Neural cell (in vitro differentiated cells): ENCODE data around the gene KANSL1L. TPM values are rescaled to one million over a fixed set of nuclear protein-coding genes. Genes with fewer than 3 reads are reported as not detected.

Source experiments
- H2AFZ ChIP-seq: fragments of 200-600, 300-800 bp; sonication (generic), shearing (Covaris generic); 2 replicates; pipeline ENCODE4 v1.6.0; 2014; ENCODE audit warnings: low read depth, mild to moderate bottlenecking, antibody characterized with exemption, low read length, moderate library complexity
- H3F3A ChIP-seq: fragments of 200-600 bp; shearing (Covaris generic); 2 replicates; pipeline ENCODE4 v1.6.1; 2016; ENCODE audit warnings: mild to moderate bottlenecking, moderate library complexity, mixed read lengths, antibody characterized with exemption, low read length; ENCODE audit not compliant: insufficient read depth, poor library complexity, severe bottlenecking
- H3K27ac ChIP-seq: fragments of 200-600, 300-800 bp; sonication (generic), shearing (Covaris generic); 2 replicates; pipeline ENCODE4 v1.5.1; 2014; ENCODE audit warnings: mild to moderate bottlenecking, low read length, moderate library complexity
- H3K27me3 ChIP-seq: fragments of 300-800, 200-600 bp; sonication (generic), shearing (Covaris generic); 2 replicates; pipeline ENCODE4 v1.6.0; 2014; ENCODE audit warnings: mild to moderate bottlenecking, low read depth, low read length, moderate library complexity; ENCODE audit not compliant: insufficient read depth
- H3K36me3 ChIP-seq: fragments of 300-800, 200-600 bp; sonication (generic), shearing (Covaris generic); 2 replicates; pipeline ENCODE4 v1.5.1; 2014; ENCODE audit warnings: mild to moderate bottlenecking, antibody characterized with exemption, low read length, moderate library complexity; ENCODE audit not compliant: insufficient read depth
- H3K4me2 ChIP-seq: fragments of 300-800, 200-600 bp; sonication (generic), shearing (Covaris generic); 2 replicates; pipeline ENCODE4 v1.6.0; 2014; ENCODE audit warnings: mild to moderate bottlenecking, low read length
- H3K4me3 ChIP-seq: fragments of 300-800, 200-600 bp; sonication (generic), shearing (Covaris generic); 2 replicates; pipeline ENCODE4 v1.5.1; 2014; ENCODE audit warnings: mild to moderate bottlenecking, low read length, moderate library complexity
- H3K79me2 ChIP-seq: fragments of 200-600 bp; shearing (Covaris generic); replicated peaks from 2 replicates; pipeline ENCODE4 v1.6.0; 2014; ENCODE audit warnings: mild to moderate bottlenecking, low read length, moderate library complexity; ENCODE audit not compliant: insufficient read depth
- H3K9ac ChIP-seq: fragments of 300-800, 200-600 bp; sonication (generic), shearing (Covaris generic); 2 replicates; pipeline ENCODE4 v1.6.1; 2016; ENCODE audit warnings: mild to moderate bottlenecking, low read length, mixed read lengths
- H3K9me2 ChIP-seq: fragments of 200-600 bp; shearing (Covaris generic); 2 replicates; pipeline ENCODE4 v1.6.1; 2016; ENCODE audit warnings: mild to moderate bottlenecking, low read length, mixed read lengths; ENCODE audit not compliant: insufficient read depth
- H3K9me3 ChIP-seq: fragments of 200-600, 300-800 bp; sonication (generic), shearing (Covaris generic); 2 replicates; pipeline ENCODE4 v1.6.1; 2016; ENCODE audit warnings: mild to moderate bottlenecking, mixed run types, low read length, moderate library complexity, mixed read lengths
- H4K20me1 ChIP-seq: fragments of 200-600 bp; shearing (Covaris generic); 2 replicates; pipeline ENCODE4 v1.6.1; 2016; ENCODE audit warnings: mild to moderate bottlenecking, mixed run types; ENCODE audit not compliant: insufficient read depth
- CTCF ChIP-seq: fragments of 450-650 bp; IDR thresholded peaks from 2 replicates; pipeline ENCODE4 v1.5.1; 2014; ENCODE audit warnings: antibody characterized with exemption, mild to moderate bottlenecking, moderate library complexity; ENCODE audit not compliant: poor library complexity, severe bottlenecking
- EP300 ChIP-seq: fragments of 450-650 bp; conservative IDR thresholded peaks from 2 replicates; pipeline ENCODE4 v1.6.1; 2014; ENCODE audit warnings: antibody characterized with exemption, mild to moderate bottlenecking, moderate library complexity; ENCODE audit not compliant: poor library complexity, severe bottlenecking
- EZH2 ChIP-seq: fragments of 200-600, 300-800 bp; shearing (Covaris generic), sonication (generic); IDR thresholded peaks from 2 replicates; pipeline ENCODE4 v1.6.1; 2014; ENCODE audit warnings: antibody characterized with exemption, low read length, borderline replicate concordance, mild to moderate bottlenecking; ENCODE audit not compliant: insufficient read depth, poor library complexity, severe bottlenecking
- MXI1 ChIP-seq: fragments of 450-650 bp; conservative IDR thresholded peaks from 2 replicates; pipeline ENCODE4 v1.6.1; 2014; ENCODE audit warnings: antibody characterized with exemption, mild to moderate bottlenecking; ENCODE audit not compliant: poor library complexity, severe bottlenecking
- POLR2AphosphoS5 ChIP-seq: IDR thresholded peaks from 2 replicates; pipeline ENCODE4 v1.6.1; 2012
- RAD21 ChIP-seq: fragments of 450-650 bp; conservative IDR thresholded peaks from 2 replicates; pipeline ENCODE4 v1.6.1; 2014; ENCODE audit warnings: antibody characterized with exemption, mild to moderate bottlenecking, moderate library complexity
- REST ChIP-seq: IDR thresholded peaks from 2 replicates; pipeline ENCODE4 v1.6.1; 2012; ENCODE audit warnings: borderline replicate concordance
- SMC3 ChIP-seq: fragments of 450-650 bp; conservative IDR thresholded peaks from 2 replicates; pipeline ENCODE4 v1.6.1; 2014; ENCODE audit warnings: antibody characterized with exemption, mild to moderate bottlenecking, moderate library complexity; ENCODE audit not compliant: poor library complexity
- TAF1 ChIP-seq: IDR thresholded peaks from 2 replicates; pipeline ENCODE4 v1.6.1; 2012; ENCODE audit warnings: low read depth
- polyA plus RNA-seq: library from polyadenylated mRNA; depleted of rRNA; stranded (reverse); fragments of >200 nt; gene quantifications from 2 replicates; pipeline ENCODE4 v1.2.3, GENCODE V29; 2014

The KANSL1L gene
- polyA plus RNA-seq, 1 donor from 2014 or later = 27.6 TPM

- Histone ChIP-seq H3K79me2 (peaks cover 10% of the 10 kb centered on the region), H3K9me2 (no peaks in the 10 kb centered on the region), H4K20me1 (no peaks in the 10 kb centered on the region), H3K4me2 (no peak overlapping the region), H3K27ac (no peak overlapping the region), H3F3A (no peaks in the 10 kb centered on the region), H3K9ac (no peak overlapping the region), H3K36me3 (peaks cover 9% of the 10 kb centered on the region), H3K4me3 (no peak overlapping the region), H2AFZ (no peak overlapping the region), H3K9me3 (peaks cover 3% of the 10 kb centered on the region), H3K27me3 (no peaks in the 10 kb centered on the region)
- TF ChIP-seq SMC3 (no peak), RAD21 (no peak)
Observed at GRCh38 chr2:210113614-210114235, 57.5 kb downstream of the KANSL1L start.

- Histone ChIP-seq H4K20me1 (no peaks in the 10 kb centered on the region), H3K27me3 (no peaks in the 10 kb centered on the region), H3K36me3 (peaks cover 9% of the 10 kb centered on the region), H3F3A (no peaks in the 10 kb centered on the region), H3K9me2 (no peaks in the 10 kb centered on the region), H3K9ac (no peak overlapping the region), H3K27ac (no peak overlapping the region), H3K4me2 (no peak overlapping the region), H3K9me3 (peaks cover 3% of the 10 kb centered on the region), H3K79me2 (peaks cover 10% of the 10 kb centered on the region), H3K4me3 (no peak overlapping the region), H2AFZ (no peak overlapping the region)
- TF ChIP-seq CTCF (no peak), EZH2 (no peak), REST (no peak), EP300 (no peak), MXI1 (no peak), RAD21 (no peak), POLR2AphosphoS5 (no peak)
Observed at GRCh38 chr2:210112871-210113270, 58.3 kb downstream of the KANSL1L start.

- no peaks in the 10 kb centered on the region for H3F3A ChIP-seq
Observed at GRCh38 chr2:210099940-210100339, 71.3 kb downstream of the KANSL1L start.

More at GRCh38 chr2:210099940-210100339, 71.3 kb downstream of the KANSL1L start:
- H4K20me1 ChIP-seq = no peaks in the 10 kb centered on the region
- H3K9me3 ChIP-seq = no peaks in the 10 kb centered on the region
- H2AFZ ChIP-seq = no peak overlapping the region
- no peaks in the 10 kb centered on the region for H3K9me2 ChIP-seq
- H3K9ac ChIP-seq = no peak overlapping the region
- H3K4me3 ChIP-seq = no peak overlapping the region
- H3K27me3 ChIP-seq = no peaks in the 10 kb centered on the region
- no peaks in the 10 kb centered on the region for H3K36me3 ChIP-seq
- no peak overlapping the region for H3K27ac ChIP-seq
- no peak overlapping the region for H3K4me2 ChIP-seq
- no peaks in the 10 kb centered on the region for H3K79me2 ChIP-seq
- no peak for TF ChIP-seq TAF1
- TF ChIP-seq POLR2AphosphoS5 = no peak
